Naive thymus-derived CD4-positive, alpha-beta T cell (primary cell): ENCODE results near the gene NOL11. TPM values are rescaled to one million over a fixed set of nuclear protein-coding genes. Genes with fewer than 3 reads are reported as not detected.

Source experiments
- ATAC-seq: fragments of 150-1000 bp; cut with Tn5 transposase; 2 replicates; pipeline ENCODE4 v1.10.0; 2021; ENCODE audit warnings: mild to moderate bottlenecking, moderate library complexity
- CTCF ChIA-PET: fragments of 350-600 bp; sonication (Branson Sonifier 250); formaldehyde crosslinking; loops from one replicate; lab custom pipeline; 2021; ENCODE audit warnings: antibody characterized with exemption; lab: Charles Lee
- POLR2A ChIA-PET: fragments of 350-600 bp; sonication (Branson Sonifier 250); formaldehyde crosslinking; loops from one replicate; lab custom pipeline; 2021; ENCODE audit warnings: antibody characterized with exemption, inconsistent platforms; lab: Charles Lee
- DNase-seq, 9 donors: peaks; one replicate each; pipeline versions ENCODE4 v3.0.0 to v3.0.0-alpha.2; 2020 to 2022; ENCODE audit warnings: mixed read lengths in 1 of 9
- H3K27ac ChIP-seq: one replicate; pipeline ENCODE4 v1.7.0; 2013; ENCODE audit warnings: mild to moderate bottlenecking, low read depth, low read length, moderate library complexity
- H3K27me3 ChIP-seq, 2 donors: one replicate each; pipeline ENCODE4 v1.7.0; 2013; ENCODE audit warnings: low read length in 2 of 2, mild to moderate bottlenecking in 2 of 2, moderate library complexity in 2 of 2; ENCODE audit not compliant: control insufficient read depth in 2 of 2, insufficient read depth in 2 of 2
- H3K36me3 ChIP-seq, 3 experiments: 1 replicate in 2 of 3; 2 replicates in 1 of 3; pipeline ENCODE4 v1.7.0; 2013; ENCODE audit warnings: low read length in 3 of 3, mild to moderate bottlenecking in 3 of 3, moderate library complexity in 1 of 3; ENCODE audit not compliant: insufficient read depth in 3 of 3, control insufficient read depth in 2 of 3
- H3K4me1 ChIP-seq, 2 donors: one replicate each; pipeline ENCODE4 v1.7.0; 2013; ENCODE audit warnings: low read length in 2 of 2, mild to moderate bottlenecking in 2 of 2, moderate library complexity in 1 of 2; ENCODE audit not compliant: control insufficient read depth in 2 of 2, insufficient read depth in 2 of 2
- H3K4me3 ChIP-seq: 2 replicates; pipeline ENCODE4 v1.7.0; 2013; ENCODE audit warnings: mild to moderate bottlenecking, low read length
- H3K9me3 ChIP-seq, 3 experiments: 1 replicate in 2 of 3; 2 replicates in 1 of 3; pipeline ENCODE4 v1.7.0; 2013; ENCODE audit warnings: low read length in 3 of 3; ENCODE audit not compliant: control insufficient read depth in 2 of 3
- H3K27ac Mint-ChIP-seq, 9 donors: one replicate each; pipeline ENCODE4 v1.8.0; 2020 to 2022; ENCODE audit warnings: mixed read lengths in 9 of 9, mild to moderate bottlenecking in 8 of 9, moderate library complexity in 5 of 9, inconsistent platforms in 2 of 9
- H3K27me3 Mint-ChIP-seq, 5 donors: one replicate each; pipeline ENCODE4 v1.8.0; 2021 to 2022; ENCODE audit warnings: mixed read lengths in 5 of 5, mild to moderate bottlenecking in 1 of 5
- H3K36me3 Mint-ChIP-seq, 5 donors: one replicate each; pipeline ENCODE4 v1.8.0; 2020 to 2022; ENCODE audit warnings: mixed read lengths in 5 of 5, mild to moderate bottlenecking in 3 of 5, inconsistent platforms in 1 of 5
- H3K4me1 Mint-ChIP-seq, 7 donors: one replicate each; pipeline ENCODE4 v1.8.0; 2020 to 2022; ENCODE audit warnings: mixed read lengths in 7 of 7, mild to moderate bottlenecking in 3 of 7, inconsistent platforms in 1 of 7
- H3K4me3 Mint-ChIP-seq, 10 donors: one replicate each; pipeline ENCODE4 v1.8.0; 2020 to 2022; ENCODE audit warnings: mild to moderate bottlenecking in 10 of 10, mixed read lengths in 10 of 10, moderate library complexity in 6 of 10, inconsistent platforms in 2 of 10
- H3K9me3 Mint-ChIP-seq, 11 donors: one replicate each; pipeline ENCODE4 v1.8.0; 2020 to 2022; ENCODE audit warnings: mixed read lengths in 11 of 11, mild to moderate bottlenecking in 4 of 11, inconsistent platforms in 1 of 11, moderate library complexity in 1 of 11
- intact Hi-C, 2 donors: fragments of 100-400 bp; cut with micrococcal nuclease; formaldehyde crosslinking; loops; one replicate each; pipeline ENCODE4 v1.15.1; 2023
- polyA plus RNA-seq, 2 donors: library from polyadenylated mRNA; unstranded; fragments of 300-500 nt; fragmentation: Illumina TruSeq; gene quantifications; one replicate each; pipeline ENCODE4 v1.2.3, GENCODE V29; 2021
- total RNA-seq, 6 experiments: library from RNA in 5 of 6; stranded (reverse) in 5 of 6; gene quantifications; 1 replicate in 5 of 6; 2 replicates in 1 of 6; pipeline ENCODE4 v1.2.3 and lab custom pipeline; 2021 to 2026

The NOL11 gene
- total and polyA plus RNA-seq, 7 experiments from 2014 or later: 33.6 to 72.9 (median 63.1) TPM

DNA sequence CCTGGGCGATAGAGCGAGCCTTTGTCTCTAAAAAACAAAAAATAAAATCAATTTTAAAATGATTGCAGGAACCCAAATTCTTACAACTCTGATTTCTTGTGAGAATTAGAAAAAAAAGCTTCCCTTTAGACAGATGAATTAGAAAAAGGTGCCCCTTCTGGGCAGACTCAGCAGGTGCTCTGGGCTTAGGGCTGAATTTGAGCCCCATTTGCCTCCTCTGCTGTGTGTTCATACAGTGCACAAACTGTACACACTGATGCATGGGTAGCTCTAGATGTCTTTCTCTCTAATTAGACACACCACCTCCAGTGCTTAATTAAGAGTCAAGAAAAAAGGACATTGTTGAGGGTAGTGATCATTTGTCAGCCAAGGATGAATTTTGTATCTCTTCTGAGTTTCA is 38.5 kb upstream of the NOL11 start:
- Mint-ChIP-seq H3K4me1 (peaks cover 0 to 34% (median 15%) of the 10 kb centered on the region in 7 donors), H3K36me3 (peaks cover 2 to 30% (median 14%) of the 10 kb centered on the region in 5 donors), H3K4me3 (peak overlapping the region in 2 of 10 donors; percentile 33 to 54), H3K9me3 (no peaks in the 10 kb centered on the region), H3K27ac (peak overlapping the region in 8 of 9 donors; percentile 62 to 91 (median 79)), H3K27me3 (no peaks in the 10 kb centered on the region)
- peak overlapping the region; percentile 10 for H3K27ac ChIP-seq
- no peak for DNase-seq
- peaks cover 0 to 4% of the 10 kb centered on the region in 2 donors for H3K4me1 ChIP-seq
- no peak for ATAC-seq
- no peaks in the 10 kb centered on the region for H3K27me3 ChIP-seq
- CTCF ChIA-PET: no interaction called here
- intact Hi-C loops: no loop called here
- no peak overlapping the region for H3K4me3 ChIP-seq
- peaks cover 6 to 43% (median 17%) of the 10 kb centered on the region in 3 experiments for H3K36me3 ChIP-seq
- no peaks in the 10 kb centered on the region for H3K9me3 ChIP-seq
- POLR2A ChIA-PET: no interaction called here

- ChIA-PET POLR2A (no interaction called here), CTCF (no interaction called here)
- Histone ChIP-seq H3K4me1 (peaks cover 0 to 4% of the 10 kb centered on the region in 2 donors), H3K36me3 (peaks cover 6 to 43% (median 17%) of the 10 kb centered on the region in 3 experiments), H3K4me3 (no peak overlapping the region), H3K27me3 (no peaks in the 10 kb centered on the region), H3K9me3 (no peaks in the 10 kb centered on the region), H3K27ac (no peak overlapping the region)
- Mint-ChIP-seq H3K27me3 (no peaks in the 10 kb centered on the region), H3K9me3 (no peaks in the 10 kb centered on the region), H3K4me3 (peak overlapping the region in 4 of 10 donors; percentile 17 to 54 (median 38)), H3K27ac (peak overlapping the region in 8 of 9 donors; percentile 16 to 91 (median 76)), H3K36me3 (peaks cover 2 to 30% (median 14%) of the 10 kb centered on the region in 5 donors), H3K4me1 (peaks cover 0 to 34% (median 15%) of the 10 kb centered on the region in 7 donors)
- intact Hi-C loops: no loop called here
- no peak for DNase-seq
- ATAC-seq: no peak
Measured at GRCh38 chr17:67679721-67680120, 38.0 kb upstream of the NOL11 start.

DNA sequence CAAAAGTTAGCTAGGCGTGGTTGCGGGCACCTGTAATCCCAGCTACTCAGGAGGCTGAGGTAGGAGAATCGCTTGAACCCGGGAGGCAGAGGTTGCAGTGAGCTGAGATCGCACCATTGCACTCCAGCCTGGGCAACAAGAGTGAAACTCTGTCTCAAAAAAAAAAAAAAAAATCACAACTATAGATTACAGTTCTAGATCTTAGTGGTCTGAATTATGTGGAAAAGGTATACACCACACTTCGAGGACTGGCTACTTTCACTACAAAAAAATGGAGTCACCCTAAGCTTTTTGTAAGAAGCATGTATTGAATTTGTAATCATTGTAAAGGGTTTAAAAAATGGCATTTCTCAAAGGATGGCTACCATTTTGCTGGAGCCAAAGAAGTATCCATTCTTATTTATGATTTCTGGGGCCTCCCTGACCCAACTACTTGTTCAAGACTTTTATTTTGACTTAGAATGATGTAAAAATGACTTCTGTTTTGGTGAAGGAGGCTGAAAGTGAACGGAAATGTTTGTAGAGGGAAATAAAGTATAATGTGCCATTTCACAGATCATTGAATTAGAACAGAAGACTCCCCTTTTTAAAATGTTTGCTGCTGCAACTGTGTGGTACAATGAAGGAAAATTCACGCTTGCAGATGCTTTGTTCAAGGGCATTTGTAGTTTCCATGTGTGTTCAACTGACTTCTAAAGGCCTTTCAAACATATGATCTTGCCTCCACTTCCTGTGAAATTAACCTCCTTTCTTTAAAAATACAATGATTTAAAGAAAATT is 37.1 kb upstream of the NOL11 start:
- H3K4me3 Mint-ChIP-seq: peak overlapping the region in 1 of 10 donors; percentile 33
- no peaks in the 10 kb centered on the region for H3K9me3 Mint-ChIP-seq
- ATAC-seq (no peak), DNase-seq (no peak)
- peak overlapping the region in 8 of 9 donors; percentile 24 to 90 (median 66) for H3K27ac Mint-ChIP-seq
- Histone ChIP-seq H3K36me3 (peaks cover 6 to 36% (median 17%) of the 10 kb centered on the region in 3 experiments), H3K4me1 (peaks cover 0 to 4% of the 10 kb centered on the region in 2 donors), H3K4me3 (no peak overlapping the region), H3K27me3 (no peaks in the 10 kb centered on the region), H3K9me3 (no peaks in the 10 kb centered on the region), H3K27ac (no peak overlapping the region)
- intact Hi-C loops: no loop called here
- POLR2A ChIA-PET: no interaction called here
- H3K4me1 Mint-ChIP-seq: peaks cover 0 to 34% (median 15%) of the 10 kb centered on the region in 7 donors
- H3K27me3 Mint-ChIP-seq: no peaks in the 10 kb centered on the region
- peaks cover 2 to 21% (median 12%) of the 10 kb centered on the region in 5 donors for H3K36me3 Mint-ChIP-seq
- CTCF ChIA-PET: no interaction called here

DNA sequence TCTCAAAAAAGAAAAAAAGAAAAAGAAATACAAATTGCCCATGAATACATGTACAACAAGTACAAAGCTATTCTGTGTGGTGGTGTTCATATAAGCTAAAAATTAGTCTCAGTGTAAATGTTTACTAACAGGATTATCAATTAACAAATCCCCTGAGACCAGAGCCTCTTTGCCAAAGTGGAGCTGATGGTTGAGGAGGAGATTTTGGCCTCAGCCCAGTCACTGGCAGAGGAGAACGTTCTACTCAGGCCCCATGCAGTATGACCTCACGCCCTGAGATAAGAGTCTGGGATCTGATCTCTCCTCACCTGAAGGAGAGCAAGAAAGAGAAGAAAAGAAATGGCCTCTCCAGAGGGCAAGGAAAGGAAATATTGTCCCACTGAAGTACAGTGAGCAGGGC is 35.5 kb upstream of the NOL11 start:
- Mint-ChIP-seq H3K4me1 (peaks cover 0 to 27% (median 15%) of the 10 kb centered on the region in 7 donors), H3K27me3 (no peaks in the 10 kb centered on the region), H3K9me3 (no peaks in the 10 kb centered on the region), H3K27ac (peak overlapping the region in 6 of 9 donors; percentile 25 to 73 (median 60)), H3K36me3 (peaks cover under 1 to 21% (median 11%) of the 10 kb centered on the region in 5 donors), H3K4me3 (no peak overlapping the region)
- Histone ChIP-seq H3K36me3 (peaks cover 6 to 35% (median 13%) of the 10 kb centered on the region in 3 experiments), H3K27me3 (no peaks in the 10 kb centered on the region), H3K4me3 (no peak overlapping the region), H3K4me1 (peaks cover 0 to 4% of the 10 kb centered on the region in 2 donors), H3K27ac (no peak overlapping the region), H3K9me3 (no peaks in the 10 kb centered on the region)
- ATAC-seq (no peak), DNase-seq (no peak)
- POLR2A ChIA-PET: no interaction called here
- intact Hi-C loops: no loop called here
- CTCF ChIA-PET: interaction anchor here (2.2 kb wide), 1 partner anchor 306 kb away, joined by 7 read pairs; no protein-coding TSS in a partner anchor

DNA sequence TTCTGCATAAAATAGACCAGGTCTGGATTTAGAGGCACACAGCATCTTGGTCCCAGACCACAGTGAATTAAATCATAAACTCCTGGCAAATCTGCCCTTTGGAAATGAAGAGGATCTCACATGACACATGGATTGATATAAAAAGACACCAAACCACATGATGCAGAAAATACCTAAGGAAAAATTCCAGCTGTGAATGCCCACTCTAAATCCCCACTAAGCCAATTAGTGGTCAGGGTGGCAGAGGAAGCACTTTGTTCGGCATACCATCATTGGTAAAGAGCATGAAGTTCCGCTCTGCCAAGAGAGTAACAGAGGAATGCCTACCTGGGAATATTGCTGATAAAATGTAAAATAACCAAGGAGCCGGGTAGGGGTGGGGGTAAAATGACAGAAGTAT is 32.4 kb upstream of the NOL11 start:
- no peaks in the 10 kb centered on the region for H3K27me3 Mint-ChIP-seq
- H3K4me1 ChIP-seq: no peaks in the 10 kb centered on the region
- H3K9me3 ChIP-seq: no peaks in the 10 kb centered on the region
- H3K36me3 ChIP-seq: peaks cover 0 to 16% (median 6%) of the 10 kb centered on the region in 3 experiments
- peaks cover 0 to 13% (median 5%) of the 10 kb centered on the region in 5 donors for H3K36me3 Mint-ChIP-seq
- intact Hi-C loops: loop anchor here (5.0 kb wide), 1 partner anchor 208 kb away; no protein-coding TSS in a partner anchor
- H3K27ac ChIP-seq: no peak overlapping the region
- CTCF ChIA-PET: no interaction called here
- H3K4me3 ChIP-seq: no peak overlapping the region
- H3K4me1 Mint-ChIP-seq: peaks cover 4 to 16% (median 7%) of the 10 kb centered on the region in 7 donors
- DNase-seq (no peak), ATAC-seq (no peak)
- no peaks in the 10 kb centered on the region for H3K27me3 ChIP-seq
- no peak overlapping the region for H3K4me3 Mint-ChIP-seq
- peak overlapping the region in 4 of 9 donors; percentile 3 to 51 (median 36) for H3K27ac Mint-ChIP-seq
- POLR2A ChIA-PET: no interaction called here
- no peaks in the 10 kb centered on the region for H3K9me3 Mint-ChIP-seq

- Histone ChIP-seq H3K4me1 (no peaks in the 10 kb centered on the region), H3K4me3 (no peak overlapping the region), H3K27me3 (no peaks in the 10 kb centered on the region), H3K9me3 (no peaks in the 10 kb centered on the region), H3K27ac (no peak overlapping the region), H3K36me3 (peaks cover 0 to 16% (median 6%) of the 10 kb centered on the region in 3 experiments)
- ChIA-PET CTCF (interaction anchor here (3.4 kb wide), 1 partner anchor 310 kb away, joined by 27 read pairs; the partner anchor contains the start of gene PITPNC1), POLR2A (no interaction called here)
- no peak for DNase-seq
- Mint-ChIP-seq H3K4me3 (no peak overlapping the region), H3K36me3 (peaks cover 0 to 7% (median 5%) of the 10 kb centered on the region in 5 donors), H3K9me3 (no peaks in the 10 kb centered on the region), H3K27me3 (no peaks in the 10 kb centered on the region), H3K27ac (peak overlapping the region in 4 of 9 donors; percentile 3 to 46 (median 27)), H3K4me1 (peaks cover 0 to 7% (median 4%) of the 10 kb centered on the region in 7 donors)
- ATAC-seq: no peak
- intact Hi-C loops: loop anchor here (5.0 kb wide), 1 partner anchor 209 kb away; no protein-coding TSS in a partner anchor
Measured at GRCh38 chr17:67686241-67686640, 31.5 kb upstream of the NOL11 start.
